ENCODE measurements around the gene CTBP2.
A peak's percentile ranks its signal among the peaks of the same experiment; 100 is the strongest.

The CTBP2 gene

DNA sequence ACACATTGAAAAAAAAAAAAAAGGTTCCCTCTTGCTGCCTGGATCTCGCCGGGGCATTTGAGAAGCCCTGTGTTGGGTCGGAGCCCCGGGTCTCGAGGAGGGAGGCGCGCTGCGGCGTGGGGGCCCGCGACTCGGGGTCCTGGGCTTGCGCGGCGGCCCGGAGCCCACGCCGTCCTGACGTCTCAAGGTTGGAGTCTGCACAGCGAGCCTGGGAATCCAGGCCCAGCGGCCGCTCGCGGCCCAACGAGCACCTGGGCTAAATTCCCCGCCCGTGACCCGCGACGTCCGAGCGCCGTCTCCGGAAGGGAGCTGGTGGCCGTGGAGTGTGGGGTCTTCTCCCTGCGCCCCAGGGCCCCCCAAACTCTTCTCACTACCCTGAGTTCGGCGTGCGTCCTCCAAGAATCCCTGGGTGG lies 1.4 kb upstream of the CTBP2 start:
- TF ChIP-seq FOXM1 (IDR thresholded peaks at IDR 0.05; ENCODE audit: borderline replicate concordance, low read depth) (no peak; the same call in 1 of the 2 replicates), REST (IDR thresholded peaks at IDR 0.05; ENCODE audit: low read depth) (no peak), RAD21 (IDR thresholded peaks at IDR 0.05; ENCODE audit: low read depth) (no peak), TCF12 (IDR thresholded peaks at IDR 0.05; ENCODE audit: low read depth) (no peak), TEAD4 (IDR thresholded peaks at IDR 0.05) (no peak), YY1 (IDR thresholded peaks at IDR 0.05; ENCODE audit: low read depth) (no peak), CREB1 (IDR thresholded peaks at IDR 0.05; ENCODE audit: low read depth) (no peak), NFIC (IDR thresholded peaks at IDR 0.05) (no peak), EP300 (IDR thresholded peaks at IDR 0.05; ENCODE audit: borderline replicate concordance) (no peak), EGR1 (IDR thresholded peaks at IDR 0.05) (no peak)
- TF ChIP-seq, protein P1, sequence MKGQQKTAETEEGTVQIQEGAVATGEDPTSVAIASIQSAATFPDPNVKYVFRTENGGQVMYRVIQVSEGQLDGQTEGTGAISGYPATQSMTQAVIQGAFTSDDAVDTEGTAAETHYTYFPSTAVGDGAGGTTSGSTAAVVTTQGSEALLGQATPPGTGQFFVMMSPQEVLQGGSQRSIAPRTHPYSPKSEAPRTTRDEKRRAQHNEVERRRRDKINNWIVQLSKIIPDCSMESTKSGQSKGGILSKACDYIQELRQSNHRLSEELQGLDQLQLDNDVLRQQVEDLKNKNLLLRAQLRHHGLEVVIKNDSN (IDR thresholded peaks at IDR 0.05), result no peak; the same call in 1 of the 2 replicates

GRCh38 chr10:125160856-125161706 lies 718 bp upstream of the CTBP2 start:
- TF ChIP-seq FOXM1 (IDR thresholded peaks at IDR 0.05; ENCODE audit: borderline replicate concordance, low read depth) (0 out of 2 replicates have a peak, but pooled peaks have one; percentile 17), CEBPB (IDR thresholded peaks at IDR 0.05) (no peak), ZBTB7A (IDR thresholded peaks at IDR 0.05; ENCODE audit: low read depth) (no peak; the same call in none of the 2 replicates), MAX (IDR thresholded peaks at IDR 0.05) (peak; percentile 79), EP300 (IDR thresholded peaks at IDR 0.05; ENCODE audit: borderline replicate concordance) (peak; percentile 23; the same call in 1 of the 2 replicates), NFIC (IDR thresholded peaks at IDR 0.05) (no peak), TEAD4 (IDR thresholded peaks at IDR 0.05) (peak; percentile 53), TAF1 (IDR thresholded peaks at IDR 0.05; ENCODE audit: low read depth) (peak; percentile 54), EGR1 (IDR thresholded peaks at IDR 0.05) (0 out of 2 replicates have a peak, but pooled peaks have one; percentile 16), REST (IDR thresholded peaks at IDR 0.05; ENCODE audit: low read depth) (no peak), TCF12 (IDR thresholded peaks at IDR 0.05; ENCODE audit: low read depth) (no peak; the same call in none of the 2 replicates), RAD21 (IDR thresholded peaks at IDR 0.05; ENCODE audit: low read depth) (peak; percentile 59), CREB1 (IDR thresholded peaks at IDR 0.05; ENCODE audit: low read depth) (no peak), YY1 (IDR thresholded peaks at IDR 0.05; ENCODE audit: low read depth) (peak; percentile 12; the same call in 1 of the 2 replicates)
- TF ChIP-seq, protein P1 (IDR thresholded peaks at IDR 0.05), result peak; percentile 78

DNA sequence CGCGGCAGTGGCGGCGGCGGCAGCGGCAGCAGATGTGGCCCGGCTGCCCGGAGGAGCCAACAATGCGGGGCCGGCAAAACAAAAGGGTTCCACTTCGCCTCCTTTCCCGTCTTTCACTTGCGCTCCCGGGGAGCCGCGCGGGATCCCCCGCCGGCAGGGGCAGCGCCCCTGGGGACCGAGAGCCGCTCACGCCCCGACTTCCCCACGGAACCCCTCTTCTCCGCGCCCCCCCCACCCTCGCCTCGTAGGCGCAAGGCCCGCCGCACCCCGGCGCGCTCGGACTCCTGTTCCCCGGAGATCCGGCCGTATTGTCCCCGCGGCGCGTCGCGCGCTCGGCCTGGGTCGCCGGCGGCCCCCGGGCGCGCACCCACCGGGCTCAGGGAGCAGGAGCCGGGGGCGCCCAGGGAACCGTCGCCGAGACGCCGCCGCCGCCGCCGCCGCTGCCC lies 854 bp downstream of the CTBP2 start:
- TF ChIP-seq CEBPB (IDR thresholded peaks at IDR 0.05) (no peak), FOXM1 (IDR thresholded peaks at IDR 0.05; ENCODE audit: borderline replicate concordance, low read depth) (no peak), EGR1 (IDR thresholded peaks at IDR 0.05) (no peak), NFIC (IDR thresholded peaks at IDR 0.05) (no peak), RAD21 (IDR thresholded peaks at IDR 0.05; ENCODE audit: low read depth) (no peak), YY1 (IDR thresholded peaks at IDR 0.05; ENCODE audit: low read depth) (no peak), CREB1 (IDR thresholded peaks at IDR 0.05; ENCODE audit: low read depth) (no peak), EP300 (IDR thresholded peaks at IDR 0.05; ENCODE audit: borderline replicate concordance) (no peak), TCF12 (IDR thresholded peaks at IDR 0.05; ENCODE audit: low read depth) (no peak), MAX (IDR thresholded peaks at IDR 0.05) (no peak), TEAD4 (IDR thresholded peaks at IDR 0.05) (no peak), ZBTB7A (IDR thresholded peaks at IDR 0.05; ENCODE audit: low read depth) (no peak), REST (IDR thresholded peaks at IDR 0.05; ENCODE audit: low read depth) (no peak)

All from Ishikawa (cell line).